Transverse colon (tissue), 4 donors: ENCODE data around the gene CALY. TPM values are rescaled to one million over a fixed set of nuclear protein-coding genes. Genes with fewer than 3 reads are reported as not detected.

ENCODE experiments used
- DNase-seq: peaks from one replicate; pipeline ENCODE4 v3.0.0-alpha.2; 2019
- H3K27ac ChIP-seq, 4 donors: fragments of 200-600 bp; sonication (generic); 2 replicates each; pipeline ENCODE4 v1.5.1; 2016 to 2018; ENCODE audit warnings: inconsistent platforms in 4 of 4
- H3K27me3 ChIP-seq: fragments of 200-600 bp; sonication (generic); 2 replicates; pipeline ENCODE4 v1.5.1; 2017; ENCODE audit warnings: inconsistent platforms
- H3K36me3 ChIP-seq, 4 donors: fragments of 200-600 bp; sonication (generic); 2 replicates each; pipeline ENCODE4 v1.5.1; 2017 to 2019; ENCODE audit warnings: inconsistent platforms in 4 of 4
- H3K4me1 ChIP-seq, 4 donors: fragments of 200-600 bp; sonication (generic); 2 replicates each; pipeline ENCODE4 v1.5.1; 2017 to 2020; ENCODE audit warnings: inconsistent platforms in 4 of 4
- H3K4me3 ChIP-seq, 4 donors: fragments of 200-600 bp; sonication (generic); 1 replicate in 1 of 4; 2 replicates in 3 of 4; pipeline versions ENCODE4 v1.5.1 to v1.6.1; 2017 to 2019; ENCODE audit warnings: inconsistent platforms in 4 of 4
- H3K9me3 ChIP-seq, 2 donors: fragments of 200-600 bp; sonication (generic); 2 replicates each; pipeline ENCODE4 v1.5.1; 2017 to 2019; ENCODE audit warnings: inconsistent platforms in 2 of 2
- CTCF ChIP-seq, 5 experiments: fragments of 200-600 bp in 3 of 5; fragments of 450-650 bp in 2 of 5; sonication (generic) in 3 of 5; IDR thresholded peaks; 1 replicate in 2 of 5; 2 replicates in 3 of 5; pipeline ENCODE4 v1.5.1; 2016 to 2017; ENCODE audit warnings: antibody characterized with exemption in 5 of 5, inconsistent platforms in 3 of 5, mild to moderate bottlenecking in 2 of 5, moderate library complexity in 1 of 5
- EP300 ChIP-seq: sonication (generic); formaldehyde crosslinking; IDR thresholded peaks from one replicate; pipeline ENCODE4 v1.6.1; 2017; ENCODE audit warnings: antibody characterized with exemption, low read depth
- POLR2A ChIP-seq: fragments of 450-650 bp; IDR thresholded peaks from one replicate; pipeline ENCODE4 v1.6.1; 2016; ENCODE audit warnings: antibody characterized with exemption, mild to moderate bottlenecking, moderate library complexity
- POLR2AphosphoS5 ChIP-seq, 3 donors: sonication (generic); formaldehyde crosslinking; IDR thresholded peaks; one replicate each; pipeline ENCODE4 v1.6.1; 2016; ENCODE audit warnings: antibody characterized with exemption in 3 of 3
- WGBS, 2 donors: methylation state at CpG; one replicate each; pipeline ENCODE4 v1.1.5; 2018; ENCODE audit warnings: low coverage in 1 of 2; 5-methylcytosine and 5-hydroxymethylcytosine counted together
- in situ Hi-C, 4 donors: fragments of 200-750 bp; cut with MboI; loops; one replicate each; pipeline versions ENCODE4 v1.15.0 to v1.15.1; 2017; ENCODE audit warnings: low sequenced_read_pairs in 3 of 4, low pct_ligation_motif_present in 1 of 4, low pct_unique_long_range_greater_than_20kb in 1 of 4
- intact Hi-C: fragments of 100-400 bp; cut with DNase I; formaldehyde crosslinking; loops from one replicate; pipeline ENCODE4 v1.15.1; 2023; ENCODE audit warnings: low total_unique reads
- total RNA-seq, 4 donors: library from RNA; depleted of rRNA; stranded (reverse); fragments of >200 nt; gene quantifications; one replicate each; pipeline ENCODE4 v1.1.0, GENCODE V29; 2016

CALY gene
- total RNA-seq, 4 donors from 2014 or later: 0.82 to 1.3 TPM; not detected in 2

DNA sequence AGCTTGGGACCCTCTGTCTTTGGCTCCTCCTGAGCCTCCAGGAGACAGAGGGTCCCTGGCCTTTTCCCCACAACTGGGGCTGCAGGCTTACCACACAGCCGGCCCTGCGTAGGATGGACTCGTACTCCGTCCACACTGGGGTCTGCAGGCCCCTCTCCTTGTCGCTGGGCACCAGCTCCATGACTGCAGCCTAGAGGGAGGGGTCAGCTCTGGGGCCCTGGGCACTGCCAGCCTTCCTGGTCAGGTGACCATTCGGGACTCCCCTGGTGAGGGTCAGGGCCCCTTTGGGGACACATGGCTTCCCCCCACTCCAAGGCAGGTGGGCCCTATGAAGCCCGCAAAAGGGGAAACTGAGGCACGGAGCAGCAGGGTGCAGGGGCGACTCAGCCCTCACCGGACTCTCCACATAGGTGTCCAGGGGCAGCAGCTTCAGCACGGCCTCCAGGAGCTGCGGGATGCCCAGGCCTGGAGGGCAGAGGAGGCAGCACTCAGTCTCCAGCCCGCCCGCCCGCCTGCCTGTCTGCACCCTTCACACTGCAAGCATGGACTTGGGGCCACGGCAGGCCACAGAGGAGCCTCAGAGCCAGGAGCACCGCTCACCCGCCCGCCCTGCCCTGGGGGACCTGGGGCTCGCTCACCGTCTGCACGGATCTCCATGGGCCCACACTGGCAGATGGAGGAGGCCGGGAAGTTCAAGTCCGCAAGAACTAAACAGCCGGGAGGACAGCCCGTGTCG, 20.0 kb upstream of the CALY start:
- no peaks in the 10 kb centered on the region for H3K36me3 ChIP-seq
- in situ Hi-C loops: no loop called here
- H3K9me3 ChIP-seq: no peaks in the 10 kb centered on the region
- no peak overlapping the region for H3K27ac ChIP-seq
- peaks cover 5 to 33% (median 25%) of the 10 kb centered on the region in 4 donors for H3K4me1 ChIP-seq
- no peaks in the 10 kb centered on the region for H3K27me3 ChIP-seq
- WGBS, 2 donors: 39% methylated on average over 16 of the region's 27 CpGs; no CpG with 5 or more reads in 1 of the 2 donors
- TF ChIP-seq EP300: no peak
- no peak for TF ChIP-seq POLR2A
- TF ChIP-seq CTCF (IDR thresholded peaks at IDR 0.05): no peak
- TF ChIP-seq POLR2AphosphoS5 (IDR thresholded peaks at IDR 0.05): no peak
- peak overlapping the region; percentile 47 to 79 (median 62) for H3K4me3 ChIP-seq
- DNase-seq: no peak
- intact Hi-C loops: no loop called here

DNA sequence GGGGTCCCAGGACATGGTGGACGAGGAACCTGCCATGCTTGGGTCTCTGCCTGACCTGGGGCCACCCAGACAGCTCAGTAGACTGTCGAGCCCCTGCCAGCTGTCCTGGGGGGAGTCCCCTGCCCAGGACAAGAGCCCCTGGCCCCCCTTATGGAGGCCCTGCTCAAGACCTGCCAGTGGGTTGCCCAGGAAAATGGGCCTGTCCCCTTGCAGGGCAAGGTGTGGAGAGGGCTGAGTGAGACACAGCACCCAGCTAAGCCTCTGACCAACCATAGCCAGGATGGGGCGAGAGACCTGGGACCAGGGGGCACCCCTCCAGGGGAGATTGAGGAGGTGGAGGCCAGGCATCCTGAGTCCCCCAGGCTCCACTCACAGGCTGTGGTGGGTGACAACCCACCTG, 19.3 kb upstream of the CALY start:
- H3K27ac ChIP-seq: no peak overlapping the region
- intact Hi-C loops: no loop called here
- H3K36me3 ChIP-seq: no peaks in the 10 kb centered on the region
- H3K4me3 ChIP-seq: no peak overlapping the region
- no peak for DNase-seq
- in situ Hi-C loops: no loop called here
- TF ChIP-seq EP300 (no peak), POLR2A (no peak), CTCF (IDR thresholded peaks at IDR 0.05) (no peak), POLR2AphosphoS5 (IDR thresholded peaks at IDR 0.05) (no peak)
- WGBS, 2 donors: 100% methylated on average over 3 of the region's 3 CpGs; no CpG with 5 or more reads in 1 of the 2 donors
- peaks cover 5 to 33% (median 25%) of the 10 kb centered on the region in 4 donors for H3K4me1 ChIP-seq
- H3K9me3 ChIP-seq: no peaks in the 10 kb centered on the region
- H3K27me3 ChIP-seq: no peaks in the 10 kb centered on the region

- WGBS, 2 donors: 92% methylated on average over 5 of the region's 6 CpGs; no CpG with 5 or more reads in 1 of the 2 donors
- intact Hi-C loops: no loop called here
These were observed 18.6 kb upstream of the CALY start for GRCh38 chr10:133355266-133355665.

More at GRCh38 chr10:133355266-133355665, 18.6 kb upstream of the CALY start:
- H3K4me3 ChIP-seq: no peak overlapping the region
- H3K27ac ChIP-seq: no peak overlapping the region
- DNase-seq: no peak
- in situ Hi-C loops: no loop called here
- no peaks in the 10 kb centered on the region for H3K9me3 ChIP-seq
- H3K4me1 ChIP-seq: peaks cover 5 to 28% (median 22%) of the 10 kb centered on the region in 4 donors
- no peaks in the 10 kb centered on the region for H3K36me3 ChIP-seq
- no peaks in the 10 kb centered on the region for H3K27me3 ChIP-seq
- no peak for TF ChIP-seq POLR2A
- TF ChIP-seq CTCF (IDR thresholded peaks at IDR 0.05): no peak
- no peak for TF ChIP-seq EP300
- TF ChIP-seq POLR2AphosphoS5 (IDR thresholded peaks at IDR 0.05): no peak
